Upper lobe of right lung (tissue), 1 donor: ENCODE data around the gene IFT172. TPM values are rescaled to one million over a fixed set of nuclear protein-coding genes. Genes with fewer than 3 reads are reported as not detected.

Source experiments
- ATAC-seq: fragments of 200-7000 bp; cut with Tn5 transposase; one replicate; pipeline ENCODE4 v1.9.1; 2020; ENCODE audit warnings: mild to moderate bottlenecking, moderate library complexity
- DNase-seq: peaks from one replicate; pipeline ENCODE4 v3.0.0-alpha.2; 2020
- H3K27ac ChIP-seq: fragments of 200-600 bp; one replicate; pipeline ENCODE4 v1.8.0; 2022
- H3K27me3 ChIP-seq: fragments of 200-600 bp; one replicate; pipeline ENCODE4 v1.8.0; 2022; ENCODE audit warnings: mild to moderate bottlenecking
- H3K36me3 ChIP-seq: fragments of 200-600 bp; one replicate; pipeline ENCODE4 v1.8.0; 2022
- H3K4me1 ChIP-seq: fragments of 200-600 bp; one replicate; pipeline ENCODE4 v1.8.0; 2022
- H3K4me3 ChIP-seq: fragments of 200-600 bp; one replicate; pipeline ENCODE4 v1.8.0; 2022; ENCODE audit warnings: mild to moderate bottlenecking
- H3K9me3 ChIP-seq: fragments of 200-600 bp; one replicate; pipeline ENCODE4 v1.8.0; 2022
- intact Hi-C: fragments of 100-400 bp; cut with DNase I; formaldehyde crosslinking; loops from one replicate; pipeline ENCODE4 v1.11.0; 2022
- total RNA-seq: library from RNA; stranded (reverse); fragmentation: NEBNext Ultra II Directional; extraction: Animal tissue kit (Norgen Biotek cat#: 25700); gene quantifications from one replicate; pipeline ENCODE4 v1.2.1, GENCODE V29; 2021
- TF ChIP-seq, protein P1 (sequence below): fragments of 200-600 bp; IDR thresholded peaks from one replicate; pipeline ENCODE4 v1.8.0; 2022; ENCODE audit warnings: antibody characterized with exemption
- donor health status: DM: no; HTN: yes; CAD: no; lungs with severe emphysema.

Gene IFT172
- total RNA-seq, 1 donor from 2014 or later: 19.2 TPM

DNA sequence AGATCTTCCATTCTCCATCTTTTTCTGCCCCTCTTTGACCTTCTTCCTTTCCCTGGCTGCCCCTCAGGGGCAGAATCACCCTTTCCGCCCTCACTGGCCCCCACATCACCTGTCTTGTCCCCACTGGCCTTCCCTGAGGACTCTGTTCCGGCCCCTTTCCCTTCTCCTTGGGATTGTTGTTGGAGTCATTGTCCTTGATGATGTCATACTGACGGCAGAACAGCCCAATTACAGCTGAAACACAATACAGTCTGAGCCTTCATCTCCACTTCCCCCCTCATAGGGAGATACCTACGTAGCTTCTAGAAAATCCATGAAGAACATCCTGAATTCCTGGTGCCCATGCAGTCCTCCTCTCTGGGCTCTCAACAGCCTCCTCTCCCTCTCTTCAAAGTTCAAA lies 3.0 kb upstream of the IFT172 start:
- no peak overlapping the region for H3K27ac ChIP-seq
- no peak for ATAC-seq
- no peaks in the 10 kb centered on the region for H3K36me3 ChIP-seq
- no peak for DNase-seq
- H3K9me3 ChIP-seq: no peaks in the 10 kb centered on the region
- intact Hi-C loops: no loop called here
- no peak overlapping the region for H3K4me3 ChIP-seq
- TF ChIP-seq, protein P1, sequence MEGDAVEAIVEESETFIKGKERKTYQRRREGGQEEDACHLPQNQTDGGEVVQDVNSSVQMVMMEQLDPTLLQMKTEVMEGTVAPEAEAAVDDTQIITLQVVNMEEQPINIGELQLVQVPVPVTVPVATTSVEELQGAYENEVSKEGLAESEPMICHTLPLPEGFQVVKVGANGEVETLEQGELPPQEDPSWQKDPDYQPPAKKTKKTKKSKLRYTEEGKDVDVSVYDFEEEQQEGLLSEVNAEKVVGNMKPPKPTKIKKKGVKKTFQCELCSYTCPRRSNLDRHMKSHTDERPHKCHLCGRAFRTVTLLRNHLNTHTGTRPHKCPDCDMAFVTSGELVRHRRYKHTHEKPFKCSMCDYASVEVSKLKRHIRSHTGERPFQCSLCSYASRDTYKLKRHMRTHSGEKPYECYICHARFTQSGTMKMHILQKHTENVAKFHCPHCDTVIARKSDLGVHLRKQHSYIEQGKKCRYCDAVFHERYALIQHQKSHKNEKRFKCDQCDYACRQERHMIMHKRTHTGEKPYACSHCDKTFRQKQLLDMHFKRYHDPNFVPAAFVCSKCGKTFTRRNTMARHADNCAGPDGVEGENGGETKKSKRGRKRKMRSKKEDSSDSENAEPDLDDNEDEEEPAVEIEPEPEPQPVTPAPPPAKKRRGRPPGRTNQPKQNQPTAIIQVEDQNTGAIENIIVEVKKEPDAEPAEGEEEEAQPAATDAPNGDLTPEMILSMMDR: no peak
- peaks cover 15% of the 10 kb centered on the region for H3K4me1 ChIP-seq
- H3K27me3 ChIP-seq: peaks cover 4% of the 10 kb centered on the region

DNA sequence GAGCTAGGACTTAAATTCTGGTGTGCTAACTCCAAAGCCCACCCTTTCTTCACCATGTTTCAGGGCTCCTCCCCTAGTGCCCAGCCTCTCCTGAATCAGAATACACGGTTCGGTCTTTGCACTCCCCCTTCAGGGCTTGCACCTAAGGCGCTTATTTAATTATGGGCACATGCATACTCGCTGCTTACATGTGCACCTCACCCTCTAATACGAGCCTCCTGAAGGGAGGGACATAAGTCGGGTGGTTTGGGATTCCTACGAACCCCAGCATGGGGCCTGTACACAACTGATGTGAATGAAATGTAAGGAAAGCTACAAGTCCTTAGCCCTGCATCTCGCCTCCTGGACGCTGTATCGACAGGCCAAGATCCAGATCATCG lies 435 bp downstream of the IFT172 start:
- TF ChIP-seq, protein P1: no peak
- ATAC-seq: no peak
- peak overlapping the region; percentile 73 for H3K4me3 ChIP-seq
- no peaks in the 10 kb centered on the region for H3K27me3 ChIP-seq
- peak overlapping the region; percentile 80 for H3K27ac ChIP-seq
- H3K4me1 ChIP-seq: peaks cover 3% of the 10 kb centered on the region
- intact Hi-C loops: no loop called here
- no peak for DNase-seq
- H3K36me3 ChIP-seq: peaks cover under 1% of the 10 kb centered on the region
- no peaks in the 10 kb centered on the region for H3K9me3 ChIP-seq

DNA sequence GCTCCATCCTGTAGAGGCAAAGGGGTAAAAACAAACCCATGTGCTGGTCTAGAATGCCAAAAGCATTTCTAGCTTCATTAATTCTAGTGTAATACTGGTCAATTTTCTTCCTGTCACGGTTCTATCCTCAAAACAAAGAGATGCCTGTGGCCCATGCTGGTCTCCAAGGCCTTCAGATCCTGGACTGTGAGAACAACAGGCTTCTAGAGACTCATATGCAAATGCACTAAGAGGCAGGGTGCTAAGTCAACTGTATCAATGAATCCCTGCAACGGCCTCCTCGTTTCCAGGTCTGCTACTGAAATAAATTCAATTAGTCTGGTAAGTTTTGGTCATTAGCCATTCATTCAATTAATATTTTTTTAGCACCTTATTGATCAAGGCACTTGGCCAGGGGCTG lies 4.0 kb downstream of the IFT172 start:
- no peak for ATAC-seq
- DNase-seq: no peak
- intact Hi-C loops: no loop called here

DNA sequence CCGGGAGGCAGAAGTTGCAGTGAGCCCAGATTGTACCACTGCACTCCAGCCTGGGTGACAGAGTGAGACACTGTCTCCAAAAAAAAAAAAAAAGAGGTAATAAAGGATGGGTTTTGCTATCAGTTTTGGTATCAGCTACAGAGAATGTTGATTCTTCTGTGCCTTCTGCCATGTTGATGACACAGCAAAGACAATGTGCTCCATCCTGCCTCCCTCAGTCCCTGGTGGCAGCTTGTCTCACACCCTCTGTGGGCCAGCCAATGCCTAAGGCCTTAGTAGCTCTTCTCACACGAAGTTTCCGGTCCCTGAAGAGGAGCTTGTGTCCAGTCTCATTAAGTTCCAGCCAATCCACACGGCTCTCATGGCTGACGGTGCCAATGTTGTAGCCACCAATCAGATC lies 17.6 kb downstream of the IFT172 start:
- H3K27ac ChIP-seq: no peak overlapping the region
- ATAC-seq (no peak), DNase-seq (no peak)
- no peaks in the 10 kb centered on the region for H3K4me1 ChIP-seq
- TF ChIP-seq, protein P1: no peak
- no peaks in the 10 kb centered on the region for H3K9me3 ChIP-seq
- intact Hi-C loops: no loop called here
- H3K36me3 ChIP-seq: peaks cover 36% of the 10 kb centered on the region
- no peaks in the 10 kb centered on the region for H3K27me3 ChIP-seq
- H3K4me3 ChIP-seq: no peak overlapping the region

More for the DNA sequence above, 4.0 kb downstream of the IFT172 start:
- Histone ChIP-seq H3K27ac (no peak overlapping the region), H3K4me3 (no peak overlapping the region), H3K4me1 (peaks cover 3% of the 10 kb centered on the region), H3K9me3 (no peaks in the 10 kb centered on the region), H3K36me3 (peaks cover 21% of the 10 kb centered on the region), H3K27me3 (no peaks in the 10 kb centered on the region)
- TF ChIP-seq, protein P1: no peak

DNA sequence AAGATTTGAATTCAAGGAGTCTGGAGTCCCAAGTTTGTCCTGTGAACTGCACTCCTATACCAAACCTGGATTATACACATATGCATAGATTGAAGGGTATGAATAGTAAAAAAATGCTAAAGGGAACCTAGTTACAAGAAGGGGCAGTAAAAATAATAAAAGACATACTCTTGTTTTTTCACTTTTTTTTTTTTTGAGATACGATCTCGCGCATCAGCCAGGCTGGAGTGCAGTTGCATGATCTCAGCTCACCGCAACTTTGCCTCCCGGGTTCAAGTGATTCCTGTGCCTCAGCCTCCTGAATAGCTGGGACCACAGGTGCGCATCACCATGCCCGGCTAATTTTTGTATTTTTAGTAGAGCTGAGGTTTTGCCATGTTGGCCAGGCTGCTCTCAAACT lies 25.1 kb downstream of the IFT172 start:
- no peak for DNase-seq
- peaks cover 10% of the 10 kb centered on the region for H3K36me3 ChIP-seq
- TF ChIP-seq, protein P1: no peak
- intact Hi-C loops: no loop called here
- ATAC-seq: no peak
- no peaks in the 10 kb centered on the region for H3K9me3 ChIP-seq
- H3K4me3 ChIP-seq: no peak overlapping the region
- H3K27ac ChIP-seq: no peak overlapping the region
- no peaks in the 10 kb centered on the region for H3K27me3 ChIP-seq
- H3K4me1 ChIP-seq: no peaks in the 10 kb centered on the region

DNA sequence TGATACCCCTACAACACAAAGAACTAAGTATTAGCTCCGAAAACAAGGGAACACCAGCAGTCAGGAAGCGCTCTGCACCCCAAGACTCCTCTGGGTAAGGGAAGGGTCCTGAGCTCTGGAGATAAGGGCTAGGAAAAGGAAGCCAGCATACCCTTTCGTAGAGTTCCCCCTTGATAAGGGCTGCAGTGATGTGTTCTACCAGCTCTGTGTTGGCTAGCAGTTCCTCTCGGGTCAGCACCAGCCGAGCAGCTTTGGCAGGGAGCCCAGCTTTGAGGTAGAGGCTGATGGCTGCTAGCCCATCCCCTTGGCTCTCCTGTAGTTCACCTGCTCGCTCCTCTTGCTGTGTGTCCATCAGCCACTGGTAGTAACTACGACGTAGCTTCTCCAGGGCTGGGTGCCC lies 28.4 kb downstream of the IFT172 start:
- Histone ChIP-seq H3K36me3 (peaks cover 41% of the 10 kb centered on the region), H3K27me3 (no peaks in the 10 kb centered on the region), H3K4me3 (no peak overlapping the region), H3K27ac (no peak overlapping the region), H3K9me3 (no peaks in the 10 kb centered on the region), H3K4me1 (no peaks in the 10 kb centered on the region)
- TF ChIP-seq, protein P1: no peak
- intact Hi-C loops: no loop called here
- no peak for ATAC-seq
- no peak for DNase-seq
